Ectodermal cell (in vitro differentiated cells): ENCODE measurements around the gene NEK8.
A peak's percentile ranks its signal among the peaks of the same experiment; 100 is the strongest.
"Not testable (repeated sequence)": the region's sequence is repeated elsewhere in the genome, so short reads cannot be mapped to it uniquely, and the experiment has no call there.

ENCODE experiments used
- H3K27ac ChIP-seq: 2 replicates; pipeline ENCODE4 v1.7.0; 2013; ENCODE audit warnings: mild to moderate bottlenecking, low read depth, low read length; ENCODE audit not compliant: insufficient read depth, poor library complexity, severe bottlenecking
- H3K27me3 ChIP-seq: 2 replicates; pipeline ENCODE4 v1.7.0; 2013; ENCODE audit warnings: mild to moderate bottlenecking, low read length; ENCODE audit not compliant: insufficient read depth, control insufficient read depth, poor library complexity, severe bottlenecking
- H3K36me3 ChIP-seq: one replicate; pipeline ENCODE4 v1.7.0; 2013; ENCODE audit warnings: low read length; ENCODE audit not compliant: control insufficient read depth, insufficient read depth
- H3K4me1 ChIP-seq: one replicate; pipeline ENCODE4 v1.7.0; 2013; ENCODE audit warnings: low read length; ENCODE audit not compliant: control insufficient read depth, insufficient read depth
- H3K4me3 ChIP-seq: 2 replicates; pipeline ENCODE4 v1.7.0; 2013; ENCODE audit warnings: low read depth, low read length, control low read depth; ENCODE audit not compliant: insufficient read depth
- H3K9me3 ChIP-seq: 2 replicates; pipeline ENCODE4 v1.7.0; 2013; ENCODE audit warnings: mild to moderate bottlenecking, low read length, moderate library complexity; ENCODE audit not compliant: control insufficient read depth
- WGBS, 2 experiments: methylation state at CpG; one replicate each; pipeline ENCODE4 v1.1.7; 2013; ENCODE audit warnings: missing lambda C conversion rate in 2 of 2; 5-methylcytosine and 5-hydroxymethylcytosine counted together

NEK8 gene

DNA sequence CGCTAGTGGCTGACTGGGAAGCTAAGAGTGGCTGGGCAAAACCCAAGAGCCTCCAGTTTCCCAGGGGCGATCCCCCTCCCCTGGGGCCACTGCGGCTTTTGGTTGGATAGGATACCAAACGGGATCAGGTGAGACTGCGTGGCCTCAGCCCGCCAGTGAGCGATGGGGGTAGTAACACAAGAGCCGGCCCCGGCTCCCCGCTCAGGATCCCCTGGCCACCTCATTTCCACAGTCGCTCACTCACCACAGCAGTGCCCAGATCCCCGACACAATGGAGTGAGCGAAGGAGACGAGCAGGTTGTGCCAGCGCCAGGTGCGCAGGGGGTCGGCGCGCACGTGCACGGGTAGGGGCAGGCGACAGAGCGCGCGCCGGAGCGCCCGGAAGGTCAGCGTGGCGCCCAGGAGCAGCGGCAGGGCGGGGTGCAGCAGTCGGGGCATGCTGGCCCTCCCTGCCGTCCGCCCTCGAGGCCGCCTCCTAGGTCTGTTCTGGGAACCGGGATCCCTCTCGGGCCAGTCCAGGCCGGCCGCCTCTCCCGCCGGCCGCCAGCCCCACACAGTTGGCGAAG lies 2.8 kb upstream of the NEK8 start:
- peak overlapping the region; percentile 79 for H3K27ac ChIP-seq
- H3K9me3 ChIP-seq: no peaks in the 10 kb centered on the region
- H3K4me1 ChIP-seq: peaks cover 35% of the 10 kb centered on the region
- peak overlapping the region; percentile 83 for H3K4me3 ChIP-seq
- H3K36me3 ChIP-seq: peaks cover 26% of the 10 kb centered on the region
- 0% methylated on average over 45 of the region's 45 CpGs for WGBS, 2 experiments
- H3K27me3 ChIP-seq: no peaks in the 10 kb centered on the region

DNA sequence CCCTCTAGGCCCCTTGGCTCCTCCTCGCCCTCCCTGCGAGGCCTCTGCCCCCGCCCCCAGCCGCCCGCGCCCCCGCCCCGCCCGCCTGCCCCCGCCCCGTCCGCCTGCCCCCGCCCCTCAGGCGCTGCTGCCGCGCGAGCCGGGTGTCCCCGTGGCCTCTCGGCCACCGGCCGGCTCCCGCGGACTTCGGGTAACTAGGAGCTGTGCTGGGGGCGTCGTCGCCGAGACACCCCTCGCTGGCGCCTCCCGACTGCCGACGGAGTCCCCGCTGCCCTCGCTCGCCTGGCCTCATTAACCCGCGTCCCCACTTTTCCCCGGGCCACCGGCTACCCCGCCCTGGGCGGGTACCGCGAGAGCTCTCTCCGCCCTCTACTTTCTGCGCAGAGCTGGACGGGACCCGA lies 2.4 kb upstream of the NEK8 start, which contains the start of gene TLCD1:
Gene TLCD1, minus strand, starts transcription at position 8 of the 401 bp plus-strand sequence. CDS start 136 bp downstream, outside the sequence.
- H3K36me3 ChIP-seq: peaks cover 22% of the 10 kb centered on the region
- no peaks in the 10 kb centered on the region for H3K27me3 ChIP-seq
- peak within 1 kb of the TSS; percentile 83 for H3K4me3 ChIP-seq
- H3K4me1 ChIP-seq: peaks cover 33% of the 10 kb centered on the region
- H3K27ac ChIP-seq: peak within 1 kb of the TSS; percentile 93
- WGBS, 2 experiments: 0% methylated on average over 49 of the region's 49 CpGs
- no peaks in the 10 kb centered on the region for H3K9me3 ChIP-seq

DNA sequence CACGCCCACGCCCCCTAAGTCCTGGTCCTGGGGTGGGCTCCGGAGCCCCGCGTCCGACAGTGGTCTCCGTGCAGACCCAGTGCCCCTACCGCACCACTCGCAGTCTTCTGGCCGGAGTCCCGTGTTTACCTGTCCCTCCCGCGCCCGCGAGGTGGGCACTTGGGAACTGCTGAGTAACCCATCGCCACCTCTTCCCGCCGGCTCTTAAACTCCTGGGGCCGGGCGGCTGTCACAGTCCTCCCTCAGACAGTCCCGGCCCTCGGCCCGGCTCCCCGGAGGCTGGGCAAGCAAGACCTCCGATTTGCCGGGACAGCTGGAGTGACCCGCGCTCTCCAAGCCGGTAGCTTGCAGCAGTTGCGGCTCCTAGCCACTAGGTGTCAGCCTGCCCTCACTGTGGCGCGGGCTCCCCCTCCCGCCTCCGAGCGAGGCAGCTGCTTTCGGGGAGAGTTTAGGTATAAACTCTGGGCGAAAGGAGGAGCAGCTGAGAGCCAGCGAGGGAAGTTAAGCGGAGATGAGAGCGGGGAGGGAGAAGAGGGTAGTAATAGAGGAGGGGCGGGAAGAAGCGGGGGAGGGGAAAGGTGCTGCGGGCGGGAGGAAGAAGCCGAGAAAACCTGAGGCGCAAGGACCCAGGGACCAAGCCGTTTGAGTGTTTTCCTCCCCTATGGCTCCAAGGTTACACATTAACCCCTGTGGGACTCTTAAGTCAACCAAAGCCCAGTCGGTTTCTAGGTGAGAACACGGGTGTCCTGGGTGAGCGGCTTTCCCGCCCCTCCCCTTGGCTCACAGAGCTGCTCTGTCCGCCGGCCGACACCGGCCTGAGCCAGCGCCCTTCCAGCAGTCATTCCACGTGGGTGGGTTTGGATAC lies 1.7 kb upstream of the NEK8 start:
- Histone ChIP-seq H3K36me3 (peaks cover 20% of the 10 kb centered on the region), H3K4me3 (peak overlapping the region; percentile 83), H3K9me3 (no peaks in the 10 kb centered on the region), H3K27me3 (no peaks in the 10 kb centered on the region), H3K4me1 (peaks cover 27% of the 10 kb centered on the region), H3K27ac (peak overlapping the region; percentile 93)
- WGBS, 2 experiments: 0% methylated on average over 57 of the region's 57 CpGs

DNA sequence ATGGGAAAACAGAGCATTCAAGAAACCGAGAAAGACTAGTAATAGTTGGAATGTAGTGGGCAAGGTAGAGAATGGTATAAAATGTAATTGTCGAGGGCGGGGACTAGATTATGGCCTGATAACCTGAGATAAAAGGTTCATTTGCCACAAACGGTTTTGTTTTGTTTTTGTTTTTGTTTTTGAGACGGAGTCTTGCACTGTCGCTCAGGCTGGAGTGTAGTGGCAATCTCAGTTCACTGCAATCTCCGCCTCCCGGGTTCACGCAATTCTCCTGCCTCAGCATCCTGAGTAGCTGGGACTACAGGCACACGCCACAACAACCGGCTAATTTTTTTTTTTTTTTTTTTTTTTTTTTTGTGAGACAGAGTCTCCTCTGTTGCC lies 1.4 kb downstream of the NEK8 start:
- 93% methylated on average over 11 of the region's 11 CpGs for WGBS, 2 experiments
- H3K9me3 ChIP-seq: no peaks in the 10 kb centered on the region
- H3K4me3 ChIP-seq: no peak overlapping the region
- no peaks in the 10 kb centered on the region for H3K36me3 ChIP-seq
- no peaks in the 10 kb centered on the region for H3K27me3 ChIP-seq
- H3K27ac ChIP-seq: no peak overlapping the region
- H3K4me1 ChIP-seq: peaks cover 9% of the 10 kb centered on the region

DNA sequence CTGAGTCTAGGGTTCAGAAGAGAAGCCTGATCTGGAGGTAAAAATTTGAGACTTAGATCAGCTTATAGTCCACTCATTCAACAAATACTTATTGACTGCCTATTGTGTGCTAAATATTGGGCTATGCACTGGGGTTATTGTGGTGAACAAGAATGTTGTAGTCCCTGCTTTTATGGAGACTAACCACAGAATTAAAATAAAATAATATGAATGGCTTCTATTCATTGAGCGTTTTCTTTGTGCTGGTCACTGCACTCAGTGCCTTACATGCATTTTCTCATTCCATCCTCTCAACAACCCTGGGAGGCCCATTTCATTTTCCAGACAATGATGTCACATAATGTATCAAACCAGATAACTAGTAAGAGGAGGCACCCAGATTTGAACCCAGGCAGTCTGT lies 4.8 kb downstream of the NEK8 start:
- no peaks in the 10 kb centered on the region for H3K9me3 ChIP-seq
- 57 to 100% methylated on average over 1 of the region's 1 CpG for WGBS, 2 experiments
- H3K27me3 ChIP-seq: no peaks in the 10 kb centered on the region
- H3K27ac ChIP-seq: no peak overlapping the region
- no peak overlapping the region for H3K4me3 ChIP-seq
- H3K4me1 ChIP-seq: no peaks in the 10 kb centered on the region
- no peaks in the 10 kb centered on the region for H3K36me3 ChIP-seq

DNA sequence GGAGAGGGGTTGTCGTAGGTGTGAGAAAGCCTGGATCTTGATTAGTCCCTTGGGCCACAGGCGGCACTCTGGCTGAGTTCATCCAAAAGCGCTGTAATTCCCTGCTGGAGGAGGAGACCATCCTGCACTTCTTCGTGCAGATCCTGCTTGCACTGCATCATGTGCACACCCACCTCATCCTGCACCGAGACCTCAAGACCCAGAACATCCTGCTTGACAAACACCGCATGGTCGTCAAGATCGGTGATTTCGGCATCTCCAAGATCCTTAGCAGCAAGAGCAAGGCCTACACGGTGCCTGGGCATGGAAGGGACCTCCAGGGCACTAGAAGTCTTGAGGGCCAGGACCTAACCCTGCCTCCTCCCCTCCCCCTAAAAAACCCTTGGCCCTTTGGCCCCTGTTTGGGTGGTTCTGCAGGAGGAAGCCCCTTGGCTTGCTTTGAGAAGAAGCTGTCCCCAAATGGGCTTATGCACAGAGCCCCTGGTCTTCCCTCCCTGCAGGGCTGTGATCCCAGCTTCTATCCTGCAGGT lies 6.2 kb downstream of the NEK8 start:
- H3K4me1 ChIP-seq: no peaks in the 10 kb centered on the region
- no peaks in the 10 kb centered on the region for H3K27me3 ChIP-seq
- WGBS, 2 experiments: 95 to 96% methylated on average over 10 of the region's 10 CpGs
- H3K4me3 ChIP-seq: no peak overlapping the region
- H3K27ac ChIP-seq: no peak overlapping the region
- H3K36me3 ChIP-seq: no peaks in the 10 kb centered on the region
- H3K9me3 ChIP-seq: no peaks in the 10 kb centered on the region

DNA sequence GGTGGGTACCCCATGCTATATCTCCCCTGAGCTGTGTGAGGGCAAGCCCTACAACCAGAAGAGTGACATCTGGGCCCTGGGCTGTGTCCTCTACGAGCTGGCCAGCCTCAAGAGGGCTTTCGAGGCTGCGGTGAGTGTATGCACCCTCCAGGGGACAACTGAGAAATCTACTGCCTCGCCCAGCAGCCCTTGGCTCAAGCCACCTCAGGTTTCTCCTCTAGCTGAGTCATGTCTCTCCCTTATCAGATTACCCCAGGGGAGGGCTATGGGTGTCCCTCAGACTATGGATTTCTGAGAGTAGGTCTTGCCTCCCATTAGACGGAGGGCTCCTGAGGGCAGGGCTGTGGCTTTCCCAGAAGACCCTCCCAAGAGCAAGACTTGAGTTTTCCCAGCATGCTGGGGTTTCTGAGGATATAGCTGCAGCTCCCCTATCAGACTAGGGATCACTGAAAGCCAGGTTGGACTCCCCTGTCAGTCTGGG lies 6.7 kb downstream of the NEK8 start:
- H3K9me3 ChIP-seq: no peaks in the 10 kb centered on the region
- H3K27me3 ChIP-seq: no peaks in the 10 kb centered on the region
- no peak overlapping the region for H3K27ac ChIP-seq
- no peak overlapping the region for H3K4me3 ChIP-seq
- no peaks in the 10 kb centered on the region for H3K4me1 ChIP-seq
- WGBS, 2 experiments: 86 to 93% methylated on average over 5 of the region's 5 CpGs
- no peaks in the 10 kb centered on the region for H3K36me3 ChIP-seq

DNA sequence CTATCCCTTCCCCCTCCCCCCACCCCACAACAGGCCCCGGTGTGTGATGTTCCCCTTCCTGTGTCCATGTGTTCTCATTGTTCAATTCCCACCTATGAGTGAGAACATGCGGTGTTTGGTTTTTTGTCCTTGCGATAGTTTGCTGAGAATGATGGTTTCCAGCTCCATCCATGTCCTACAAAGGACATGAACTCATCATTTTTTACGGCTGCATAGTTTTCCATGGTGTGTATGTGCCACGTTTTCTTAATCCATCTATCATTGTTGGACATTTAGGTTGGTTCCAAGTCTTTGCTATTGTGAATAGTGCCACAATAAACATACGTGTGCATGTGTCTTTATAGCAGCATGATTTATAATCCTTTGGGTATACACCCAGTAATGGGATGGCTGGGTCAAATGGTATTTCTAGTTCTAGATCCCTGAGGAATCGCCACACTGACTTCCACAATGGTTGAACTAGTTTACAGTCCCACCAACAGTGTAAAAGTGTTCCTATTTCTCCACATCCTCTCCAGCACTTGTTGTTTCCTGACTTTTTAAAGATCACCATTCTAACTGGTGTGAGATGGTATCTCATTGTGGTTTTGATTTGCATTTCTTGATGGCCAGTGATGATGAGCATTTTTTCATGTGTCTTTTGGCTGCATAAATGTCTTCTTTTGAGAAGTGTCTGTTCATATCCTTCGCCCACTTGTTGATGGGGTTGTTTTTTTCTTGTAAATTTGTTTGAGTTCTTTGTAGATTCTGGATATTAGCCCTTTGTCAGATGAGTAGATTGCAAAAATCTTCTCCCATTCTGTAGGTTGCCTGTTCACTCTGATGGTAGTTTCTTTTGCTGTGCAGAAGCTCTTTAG lies 7.6 kb downstream of the NEK8 start:
- not testable (repeated sequence) for H3K4me1 ChIP-seq, H3K27ac ChIP-seq, H3K9me3 ChIP-seq, H3K27me3 ChIP-seq, H3K36me3 ChIP-seq, H3K4me3 ChIP-seq
- 95 to 98% methylated on average over 4 of the region's 8 CpGs for WGBS, 2 experiments

DNA sequence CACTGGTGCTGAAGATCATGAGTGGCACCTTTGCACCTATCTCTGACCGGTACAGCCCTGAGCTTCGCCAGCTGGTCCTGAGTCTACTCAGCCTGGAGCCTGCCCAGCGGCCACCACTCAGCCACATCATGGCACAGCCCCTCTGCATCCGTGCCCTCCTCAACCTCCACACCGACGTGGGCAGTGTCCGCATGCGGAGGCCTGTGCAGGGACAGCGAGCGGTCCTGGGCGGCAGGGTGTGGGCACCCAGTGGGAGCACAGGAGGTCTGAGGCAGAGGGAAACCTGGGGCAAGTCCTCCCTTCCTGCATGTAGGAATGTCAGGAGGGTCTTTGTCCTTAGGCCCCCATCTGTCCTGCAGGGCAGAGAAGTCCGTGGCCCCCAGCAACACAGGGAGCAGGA lies 8.7 kb downstream of the NEK8 start:
- Histone ChIP-seq H3K36me3 (no peaks in the 10 kb centered on the region), H3K4me1 (no peaks in the 10 kb centered on the region), H3K27me3 (no peaks in the 10 kb centered on the region), H3K4me3 (no peak overlapping the region), H3K9me3 (no peaks in the 10 kb centered on the region), H3K27ac (no peak overlapping the region)
- 95 to 96% methylated on average over 12 of the region's 12 CpGs for whole genome bisulfite sequencing, 2 experiments
